Activated B cell treated with CpG ODN at 0.5 μM for 24 hours (primary cell): ENCODE measurements around the gene ATP2B2. TPM values are rescaled to one million over a fixed set of nuclear protein-coding genes. Genes with fewer than 3 reads are reported as not detected.

Experiments
- ATAC-seq: fragments of 200-7000 bp; cut with Tn5 transposase; one replicate; pipeline ENCODE4 v1.10.0; 2021; ENCODE audit warnings: low read depth, mild to moderate bottlenecking, moderate library complexity
- CTCF ChIA-PET: fragments of 350-600 bp; sonication (Branson Sonifier 250); formaldehyde crosslinking; loops from one replicate; lab custom pipeline; 2021; ENCODE audit warnings: antibody characterized with exemption; lab: Charles Lee
- POLR2A ChIA-PET: fragments of 350-600 bp; sonication (Branson Sonifier 250); formaldehyde crosslinking; loops from one replicate; lab custom pipeline; 2021; ENCODE audit warnings: antibody characterized with exemption; lab: Charles Lee
- DNase-seq: peaks from one replicate; pipeline ENCODE4 v3.0.0; 2022
- H3K27ac Mint-ChIP-seq: one replicate; pipeline ENCODE4 v1.8.0; 2020; ENCODE audit warnings: mixed read lengths
- H3K27me3 Mint-ChIP-seq: one replicate; pipeline ENCODE4 v1.8.0; 2021; ENCODE audit warnings: mixed read lengths
- H3K36me3 Mint-ChIP-seq: one replicate; pipeline ENCODE4 v1.8.0; 2021; ENCODE audit warnings: low read depth, mixed read lengths
- H3K4me1 Mint-ChIP-seq: one replicate; pipeline ENCODE4 v1.8.0; 2021; ENCODE audit warnings: mixed read lengths
- H3K4me3 Mint-ChIP-seq: one replicate; pipeline ENCODE4 v1.8.0; 2020; ENCODE audit warnings: mild to moderate bottlenecking, mixed read lengths
- H3K9me3 Mint-ChIP-seq: one replicate; pipeline ENCODE4 v1.8.0; 2020; ENCODE audit warnings: mixed read lengths
- intact Hi-C: fragments of 100-400 bp; cut with micrococcal nuclease; formaldehyde crosslinking; loops from one replicate; pipeline ENCODE4 v1.15.1; 2024
- total RNA-seq: library from RNA; stranded (reverse); gene quantifications from 2 replicates; pipeline ENCODE4 v1.2.3, GENCODE V29; 2022
- TF ChIP-seq, protein P1 (sequence below): fragments of 200-600 bp; IDR thresholded peaks from one replicate; pipeline ENCODE4 v1.8.0; 2022; ENCODE audit warnings: antibody characterized with exemption, mild to moderate bottlenecking

The ATP2B2 gene
- total RNA-seq, 1 donor from 2014 or later: not detected

DNA sequence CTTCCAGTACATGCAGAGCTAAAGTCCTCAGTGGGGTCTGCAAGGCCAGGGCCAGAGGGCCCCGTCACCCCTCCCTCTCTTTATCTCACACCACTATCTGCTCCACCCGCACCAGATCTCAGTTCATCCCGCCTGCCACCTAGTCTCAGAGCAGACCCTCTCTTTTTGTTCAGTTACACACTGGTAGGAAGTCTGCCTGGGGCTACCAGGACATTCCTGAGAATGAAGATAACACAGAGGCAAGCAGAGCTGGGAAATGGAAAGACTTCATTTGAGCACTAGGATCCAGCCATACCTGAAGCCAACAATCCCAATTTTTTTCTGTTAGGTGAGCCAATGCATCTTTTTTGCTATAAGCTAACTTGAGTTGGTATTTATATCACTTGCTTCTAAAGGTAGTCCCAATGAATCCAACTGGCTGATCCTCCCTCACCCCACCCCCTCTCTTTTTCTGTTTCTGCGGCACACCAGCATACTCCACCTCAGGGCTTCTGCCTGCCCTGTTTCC is 24.5 kb downstream of the ATP2B2 start:
- peaks cover 2% of the 10 kb centered on the region for H3K27me3 Mint-ChIP-seq
- TF ChIP-seq, protein P1, sequence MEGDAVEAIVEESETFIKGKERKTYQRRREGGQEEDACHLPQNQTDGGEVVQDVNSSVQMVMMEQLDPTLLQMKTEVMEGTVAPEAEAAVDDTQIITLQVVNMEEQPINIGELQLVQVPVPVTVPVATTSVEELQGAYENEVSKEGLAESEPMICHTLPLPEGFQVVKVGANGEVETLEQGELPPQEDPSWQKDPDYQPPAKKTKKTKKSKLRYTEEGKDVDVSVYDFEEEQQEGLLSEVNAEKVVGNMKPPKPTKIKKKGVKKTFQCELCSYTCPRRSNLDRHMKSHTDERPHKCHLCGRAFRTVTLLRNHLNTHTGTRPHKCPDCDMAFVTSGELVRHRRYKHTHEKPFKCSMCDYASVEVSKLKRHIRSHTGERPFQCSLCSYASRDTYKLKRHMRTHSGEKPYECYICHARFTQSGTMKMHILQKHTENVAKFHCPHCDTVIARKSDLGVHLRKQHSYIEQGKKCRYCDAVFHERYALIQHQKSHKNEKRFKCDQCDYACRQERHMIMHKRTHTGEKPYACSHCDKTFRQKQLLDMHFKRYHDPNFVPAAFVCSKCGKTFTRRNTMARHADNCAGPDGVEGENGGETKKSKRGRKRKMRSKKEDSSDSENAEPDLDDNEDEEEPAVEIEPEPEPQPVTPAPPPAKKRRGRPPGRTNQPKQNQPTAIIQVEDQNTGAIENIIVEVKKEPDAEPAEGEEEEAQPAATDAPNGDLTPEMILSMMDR: no peak
- intact Hi-C loops: no loop called here
- ChIA-PET POLR2A (no interaction called here), CTCF (no interaction called here)
- H3K4me1 Mint-ChIP-seq: no peaks in the 10 kb centered on the region
- H3K9me3 Mint-ChIP-seq: peaks cover 11% of the 10 kb centered on the region
- no peak overlapping the region for H3K4me3 Mint-ChIP-seq
- H3K27ac Mint-ChIP-seq: no peak overlapping the region
- H3K36me3 Mint-ChIP-seq: no peaks in the 10 kb centered on the region
- no peak for DNase-seq
- no peak for ATAC-seq

- ChIA-PET POLR2A (no interaction called here), CTCF (no interaction called here)
- no peaks in the 10 kb centered on the region for H3K27me3 Mint-ChIP-seq
- ATAC-seq (no peak), DNase-seq (no peak)
- H3K9me3 Mint-ChIP-seq: peaks cover 11% of the 10 kb centered on the region
- H3K4me3 Mint-ChIP-seq: no peak overlapping the region
- H3K27ac Mint-ChIP-seq: no peak overlapping the region
- TF ChIP-seq, protein P1: no peak
- no peaks in the 10 kb centered on the region for H3K36me3 Mint-ChIP-seq
- no peaks in the 10 kb centered on the region for H3K4me1 Mint-ChIP-seq
- intact Hi-C loops: no loop called here
Measured at GRCh38 chr3:10479311-10479710, 26.1 kb downstream of the ATP2B2 start.

DNA sequence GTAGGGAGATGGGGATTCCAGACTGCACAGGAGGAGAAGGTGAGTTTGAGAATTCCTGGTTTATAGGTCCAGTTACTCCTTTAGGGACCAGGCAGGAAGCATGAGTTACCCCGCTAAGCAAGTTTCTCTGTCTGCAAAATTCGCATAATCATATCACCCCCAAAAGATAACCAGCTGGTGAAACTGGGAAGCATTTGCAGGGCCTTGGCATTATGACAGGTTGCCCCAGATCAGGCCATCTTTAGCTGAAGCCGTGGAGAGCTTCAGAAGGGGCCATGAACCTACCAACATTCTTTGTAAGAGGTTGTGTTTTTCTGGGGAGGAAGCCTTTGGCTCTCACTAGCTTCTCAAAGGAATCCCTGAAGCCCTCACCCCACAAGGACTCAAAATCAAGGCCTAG is 29.4 kb downstream of the ATP2B2 start:
- no peaks in the 10 kb centered on the region for H3K36me3 Mint-ChIP-seq
- peaks cover 11% of the 10 kb centered on the region for H3K9me3 Mint-ChIP-seq

DNA sequence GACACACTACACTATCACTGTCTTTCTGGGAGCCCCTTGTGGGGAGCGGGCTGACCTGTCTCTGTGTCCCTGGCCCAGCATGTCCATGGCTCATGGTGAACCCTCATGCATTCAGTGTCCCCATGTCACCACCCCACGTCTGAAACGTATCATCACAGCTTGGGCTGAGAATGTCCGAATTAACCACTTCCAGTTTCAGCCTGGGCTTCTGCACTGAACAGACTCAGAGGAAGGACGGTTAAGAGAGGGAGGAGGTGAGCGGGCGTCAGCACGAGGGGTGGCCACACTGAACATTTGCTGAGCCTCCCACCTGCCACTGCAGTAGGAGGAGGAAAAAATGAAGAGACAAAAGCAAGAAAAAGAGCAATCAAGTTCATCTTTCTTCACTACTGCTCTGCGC is 30.5 kb downstream of the ATP2B2 start:
- Mint-ChIP-seq H3K27ac (no peak overlapping the region), H3K27me3 (peaks cover 18% of the 10 kb centered on the region), H3K9me3 (peaks cover 11% of the 10 kb centered on the region), H3K4me3 (no peak overlapping the region), H3K4me1 (no peaks in the 10 kb centered on the region), H3K36me3 (no peaks in the 10 kb centered on the region)
- ChIA-PET CTCF (no interaction called here), POLR2A (interaction anchor here (0.6 kb wide), 1 partner anchor 521 kb away, joined by 3 read pairs; no protein-coding TSS in a partner anchor)
- intact Hi-C loops: no loop called here
- no peak for ATAC-seq
- TF ChIP-seq, protein P1: no peak
- no peak for DNase-seq

More for the DNA sequence above, 29.4 kb downstream of the ATP2B2 start:
- intact Hi-C loops: no loop called here
- H3K4me3 Mint-ChIP-seq: no peak overlapping the region
- TF ChIP-seq, protein P1: no peak
- DNase-seq (no peak), ATAC-seq (no peak)
- H3K4me1 Mint-ChIP-seq: no peaks in the 10 kb centered on the region
- no peak overlapping the region for H3K27ac Mint-ChIP-seq
- CTCF ChIA-PET: no interaction called here
- POLR2A ChIA-PET: no interaction called here
- H3K27me3 Mint-ChIP-seq: peaks cover 10% of the 10 kb centered on the region

- peaks cover 10% of the 10 kb centered on the region for H3K9me3 Mint-ChIP-seq
- POLR2A ChIA-PET: interaction anchor here (0.6 kb wide), 1 partner anchor 521 kb away, joined by 3 read pairs; no protein-coding TSS in a partner anchor
Measured at GRCh38 chr3:10474275-10474646, 31.1 kb downstream of the ATP2B2 start.

More at GRCh38 chr3:10474275-10474646, 31.1 kb downstream of the ATP2B2 start:
- DNase-seq: no peak
- no peak overlapping the region for H3K27ac Mint-ChIP-seq
- CTCF ChIA-PET: no interaction called here
- no peak for ATAC-seq
- H3K4me3 Mint-ChIP-seq: no peak overlapping the region
- H3K36me3 Mint-ChIP-seq: no peaks in the 10 kb centered on the region
- intact Hi-C loops: no loop called here
- H3K27me3 Mint-ChIP-seq: peaks cover 18% of the 10 kb centered on the region
- TF ChIP-seq, protein P1: no peak
- no peaks in the 10 kb centered on the region for H3K4me1 Mint-ChIP-seq
